Neutrophil (primary cell): Measurements from ENCODE around the gene CTSH.

ENCODE experiments used
- H3K27ac ChIP-seq: fragments of 200-600 bp; sonication (generic); 2 replicates; pipeline ENCODE4 v1.5.1; 2016; ENCODE audit warnings: mild to moderate bottlenecking, moderate library complexity
- H3K27me3 ChIP-seq: fragments of 200-600 bp; sonication (generic); 2 replicates; pipeline ENCODE4 v1.6.0; 2016; ENCODE audit warnings: mild to moderate bottlenecking
- H3K36me3 ChIP-seq: fragments of 200-600 bp; sonication (generic); 2 replicates; pipeline ENCODE4 v1.5.1; 2017
- H3K4me1 ChIP-seq, 2 experiments: fragments of 200-600 bp in 1 of 2; sonication (generic) in 1 of 2; 1 replicate in 1 of 2; 2 replicates in 1 of 2; pipeline versions ENCODE4 v1.5.1 to v1.6.1; 2013 to 2016; ENCODE audit warnings: low read depth in 1 of 2, low read length in 1 of 2, mild to moderate bottlenecking in 1 of 2, moderate library complexity in 1 of 2; ENCODE audit not compliant: control insufficient read depth in 1 of 2, insufficient read depth in 1 of 2
- H3K4me3 ChIP-seq, 2 experiments: fragments of 200-600 bp in 1 of 2; sonication (generic) in 1 of 2; 1 replicate in 1 of 2; 2 replicates in 1 of 2; pipeline ENCODE4 v1.5.1; 2013 to 2016; ENCODE audit warnings: low read depth in 1 of 2, low read length in 1 of 2, mild to moderate bottlenecking in 1 of 2, moderate library complexity in 1 of 2
- H3K9me3 ChIP-seq: fragments of 200-600 bp; sonication (generic); 2 replicates; pipeline ENCODE4 v1.5.1; 2016
- CTCF ChIP-seq: fragments of 200-600 bp; sonication (generic); IDR thresholded peaks from 2 replicates; pipeline ENCODE4 v1.5.1; 2016; ENCODE audit warnings: antibody characterized with exemption

CTSH gene

DNA sequence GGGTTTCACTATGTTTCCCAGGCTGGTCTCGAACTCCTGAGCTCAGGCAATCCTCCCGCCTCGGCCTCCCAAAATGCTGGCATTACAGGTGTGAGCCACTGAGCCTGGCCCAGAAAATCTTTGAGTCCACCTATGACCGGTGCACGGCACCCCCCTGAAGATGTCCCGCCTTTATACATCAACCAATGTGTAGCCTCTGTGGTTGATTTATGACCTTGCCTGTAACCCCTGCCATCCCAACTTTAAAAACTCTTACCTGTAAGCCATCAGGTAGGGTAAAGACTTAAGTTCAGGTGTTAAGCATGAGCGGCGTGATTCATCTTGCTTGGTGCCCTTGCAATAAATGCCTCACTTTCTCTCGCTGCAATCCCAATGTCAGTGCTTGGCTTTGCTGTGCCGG, 14.5 kb upstream of the CTSH start:
- Histone ChIP-seq H3K9me3 (no peaks in the 10 kb centered on the region), H3K4me3 (no peak overlapping the region), H3K27ac (no peak overlapping the region), H3K4me1 (no peaks in the 10 kb centered on the region), H3K36me3 (no peaks in the 10 kb centered on the region), H3K27me3 (peaks cover 3% of the 10 kb centered on the region)
- no peak for TF ChIP-seq CTCF

DNA sequence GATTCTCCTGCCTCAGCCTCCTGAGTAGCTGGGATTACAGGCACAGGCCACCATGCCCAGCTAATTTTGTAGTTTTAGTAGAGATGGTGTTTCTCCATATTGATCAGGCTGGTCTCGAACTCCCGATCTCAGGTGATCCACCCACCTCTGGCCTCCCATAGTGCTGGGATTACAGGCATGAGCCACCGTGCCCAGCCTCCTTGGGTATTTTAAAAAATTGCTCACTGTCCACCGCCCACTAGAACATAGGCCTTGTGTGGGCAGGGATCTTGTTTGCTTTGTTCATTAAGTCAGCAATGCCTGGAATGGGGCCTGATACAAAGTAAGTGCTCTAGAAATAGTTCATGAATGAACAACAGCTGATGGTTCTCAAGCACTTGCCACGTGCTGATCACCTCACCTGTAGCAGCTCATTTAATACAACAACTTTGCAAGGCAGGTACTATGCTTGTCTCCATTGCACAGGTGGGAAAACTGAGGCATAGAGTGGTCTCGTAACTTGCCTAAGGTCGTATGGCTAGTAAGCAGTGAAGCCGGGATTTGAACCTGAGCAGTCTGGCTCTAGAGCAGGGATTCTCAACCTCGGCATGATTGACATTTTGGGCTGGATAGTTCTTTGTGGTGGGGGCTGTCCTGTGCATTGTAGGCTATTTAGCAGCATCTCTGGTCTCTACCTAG, 12.7 kb upstream of the CTSH start:
- no peaks in the 10 kb centered on the region for H3K9me3 ChIP-seq
- H3K27ac ChIP-seq = no peak overlapping the region
- H3K36me3 ChIP-seq = no peaks in the 10 kb centered on the region

GRCh38 chr15:78956937-78957336, 12.1 kb upstream of the CTSH start:
- H3K9me3 ChIP-seq = no peaks in the 10 kb centered on the region
- H3K36me3 ChIP-seq = no peaks in the 10 kb centered on the region
- H3K27ac ChIP-seq = no peak overlapping the region
- H3K4me3 ChIP-seq = no peak overlapping the region
- peaks cover 0 to 1% of the 10 kb centered on the region in 2 experiments for H3K4me1 ChIP-seq
- peaks cover 6% of the 10 kb centered on the region for H3K27me3 ChIP-seq
- TF ChIP-seq CTCF = no peak

More for the DNA sequence above, 12.7 kb upstream of the CTSH start:
- no peak for TF ChIP-seq CTCF
- Histone ChIP-seq H3K4me3 (no peak overlapping the region), H3K27me3 (peaks cover 3% of the 10 kb centered on the region), H3K4me1 (no peaks in the 10 kb centered on the region)

DNA sequence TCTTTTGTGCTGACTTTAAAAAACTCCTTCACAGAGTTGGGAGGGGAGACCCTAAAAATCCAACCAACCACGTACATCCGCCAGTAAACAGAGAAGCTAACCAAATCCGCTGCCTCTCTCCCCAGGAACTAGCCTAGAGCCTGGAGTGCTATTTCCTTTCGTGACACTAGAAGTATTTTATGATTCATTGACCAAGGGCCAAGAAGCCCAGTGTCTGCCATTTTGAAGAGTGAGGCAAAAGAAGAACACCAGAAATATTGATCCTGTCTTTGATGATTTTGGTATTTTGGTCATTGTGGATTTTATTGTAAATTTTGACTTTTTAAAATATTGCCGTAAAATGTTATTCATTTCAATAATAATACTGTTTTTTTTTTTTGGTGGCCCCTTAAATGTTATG, 10.5 kb upstream of the CTSH start:
- Histone ChIP-seq H3K4me3 (no peak overlapping the region), H3K4me1 (peaks cover 0 to 10% of the 10 kb centered on the region in 2 experiments), H3K27me3 (peaks cover 18% of the 10 kb centered on the region), H3K36me3 (no peaks in the 10 kb centered on the region), H3K27ac (no peak overlapping the region), H3K9me3 (no peaks in the 10 kb centered on the region)
- no peak for TF ChIP-seq CTCF

DNA sequence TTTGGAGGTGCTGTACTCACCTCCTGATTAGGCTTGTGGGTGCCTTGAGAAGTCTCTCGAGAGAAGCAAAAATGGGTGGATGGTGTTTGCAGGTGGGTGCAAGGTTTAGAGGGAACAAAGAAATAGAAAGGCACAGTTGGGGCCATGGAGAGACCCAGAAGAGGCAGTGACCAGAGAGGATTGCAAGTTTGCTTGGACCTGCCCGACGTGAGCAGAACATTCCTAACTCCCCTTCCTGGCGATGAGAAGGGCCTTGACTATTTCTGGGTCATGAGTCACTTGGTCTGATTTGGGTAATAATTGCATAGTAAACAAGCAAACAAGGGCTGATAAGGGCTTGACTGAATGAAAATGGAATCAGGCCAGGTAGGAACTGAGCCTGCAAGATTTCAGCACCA, 7.0 kb upstream of the CTSH start:
- H3K4me1 ChIP-seq = peaks cover 0 to 10% of the 10 kb centered on the region in 2 experiments
- H3K4me3 ChIP-seq = no peak overlapping the region
- H3K27me3 ChIP-seq = peaks cover 36% of the 10 kb centered on the region
- H3K9me3 ChIP-seq = no peaks in the 10 kb centered on the region
- H3K36me3 ChIP-seq = no peaks in the 10 kb centered on the region
- TF ChIP-seq CTCF = no peak
- no peak overlapping the region for H3K27ac ChIP-seq
